Peyer's patch (tissue), 4 donors: ENCODE data around the gene ZNF710. TPM values are rescaled to one million over a fixed set of nuclear protein-coding genes. Genes with fewer than 3 reads are reported as not detected.

Experiments used
- DNase-seq, 3 donors: peaks; one replicate each; pipeline ENCODE4 v3.0.0-alpha.2; 2017 to 2019
- H3K27ac ChIP-seq, 4 donors: fragments of 200-600 bp; sonication (generic); one replicate each; pipeline ENCODE4 v1.5.1; 2016 to 2019
- H3K27me3 ChIP-seq, 2 donors: fragments of 200-600 bp; sonication (generic); one replicate each; pipeline ENCODE4 v1.5.1; 2019
- H3K36me3 ChIP-seq, 3 donors: fragments of 200-600 bp; sonication (generic); one replicate each; pipeline ENCODE4 v1.5.1; 2016 to 2019
- H3K4me1 ChIP-seq, 4 donors: fragments of 200-600 bp; sonication (generic); one replicate each; pipeline ENCODE4 v1.5.1; 2016 to 2019
- H3K4me3 ChIP-seq, 4 donors: fragments of 200-600 bp; sonication (generic); 1 replicate in 3 of 4; 2 replicates in 1 of 4; pipeline ENCODE4 v1.5.1; 2016 to 2019; ENCODE audit warnings: mild to moderate bottlenecking in 1 of 4
- H3K9me3 ChIP-seq, 4 donors: fragments of 200-600 bp; sonication (generic); one replicate each; pipeline ENCODE4 v1.5.1; 2016 to 2019; ENCODE audit warnings: mild to moderate bottlenecking in 1 of 4
- POLR2A ChIP-seq, 2 donors: fragments of 450-650 bp; IDR thresholded peaks; one replicate each; pipeline ENCODE4 v1.5.1; 2017; ENCODE audit warnings: antibody characterized with exemption in 2 of 2, mild to moderate bottlenecking in 2 of 2, moderate library complexity in 2 of 2
- total RNA-seq, 4 donors: library from RNA; depleted of rRNA; stranded (reverse); fragments of >200 nt; gene quantifications; one replicate each; pipeline ENCODE4 v1.1.0, GENCODE V29; 2016
- TF ChIP-seq, protein P1 (sequence below), 6 experiments: fragments of 450-650 bp in 4 of 6; fragments of 200-600 bp in 2 of 6; sonication (generic) in 1 of 6; IDR thresholded peaks; one replicate each; pipeline ENCODE4 v1.5.1; 2017 to 2019; ENCODE audit warnings: antibody characterized with exemption in 6 of 6, mild to moderate bottlenecking in 3 of 6, moderate library complexity in 1 of 6

Gene ZNF710
- total RNA-seq, 4 donors from 2014 or later, result 19.8 to 31.3 (median 23.2) TPM

DNA sequence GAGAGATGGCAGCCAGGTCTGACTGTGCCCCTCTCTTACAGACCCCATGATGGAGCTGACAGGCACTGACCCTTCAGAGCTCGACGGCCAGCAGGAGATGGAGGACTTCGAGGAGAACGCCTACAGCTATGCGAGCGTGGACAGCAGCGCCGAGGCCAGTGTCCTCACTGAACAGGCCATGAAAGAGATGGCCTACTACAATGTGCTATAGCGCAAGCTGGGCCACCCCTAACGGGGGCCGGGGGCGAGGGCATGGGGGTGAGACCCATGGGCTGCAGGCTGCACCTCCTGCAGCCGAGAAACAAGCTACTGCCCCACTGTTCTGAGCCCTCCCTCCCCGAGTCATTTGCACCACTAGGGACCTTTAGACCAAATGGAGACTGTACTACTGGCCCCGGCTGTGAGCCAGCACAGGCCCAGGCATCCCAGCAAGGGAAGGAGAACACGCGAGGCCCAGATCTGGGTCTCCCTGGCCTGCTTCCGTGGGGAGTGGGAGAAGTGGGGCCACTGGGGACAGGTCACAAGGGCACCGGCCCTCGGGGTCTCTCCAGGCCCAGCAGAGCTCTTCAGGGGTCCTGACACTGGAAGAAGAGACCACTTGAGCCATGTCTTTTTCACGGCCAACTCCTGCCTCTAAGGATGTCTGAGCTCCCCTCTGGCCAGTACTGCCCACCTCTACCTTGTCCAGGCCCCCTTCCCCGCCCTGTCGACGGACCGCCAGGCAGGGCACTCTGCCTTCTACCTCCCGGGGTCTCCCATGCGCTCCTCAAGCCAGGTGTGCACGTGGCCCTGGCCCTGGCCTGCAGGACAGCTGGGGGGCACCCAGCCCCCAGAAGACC is 78.7 kb downstream of the ZNF710 start:
- no peaks in the 10 kb centered on the region for H3K9me3 ChIP-seq
- no peak for DNase-seq
- peaks cover 0 to 71% (median 0%) of the 10 kb centered on the region in 3 donors for H3K36me3 ChIP-seq
- no peak overlapping the region for H3K4me3 ChIP-seq
- TF ChIP-seq POLR2A (IDR thresholded peaks at IDR 0.05), result no peak
- TF ChIP-seq, protein P1, sequence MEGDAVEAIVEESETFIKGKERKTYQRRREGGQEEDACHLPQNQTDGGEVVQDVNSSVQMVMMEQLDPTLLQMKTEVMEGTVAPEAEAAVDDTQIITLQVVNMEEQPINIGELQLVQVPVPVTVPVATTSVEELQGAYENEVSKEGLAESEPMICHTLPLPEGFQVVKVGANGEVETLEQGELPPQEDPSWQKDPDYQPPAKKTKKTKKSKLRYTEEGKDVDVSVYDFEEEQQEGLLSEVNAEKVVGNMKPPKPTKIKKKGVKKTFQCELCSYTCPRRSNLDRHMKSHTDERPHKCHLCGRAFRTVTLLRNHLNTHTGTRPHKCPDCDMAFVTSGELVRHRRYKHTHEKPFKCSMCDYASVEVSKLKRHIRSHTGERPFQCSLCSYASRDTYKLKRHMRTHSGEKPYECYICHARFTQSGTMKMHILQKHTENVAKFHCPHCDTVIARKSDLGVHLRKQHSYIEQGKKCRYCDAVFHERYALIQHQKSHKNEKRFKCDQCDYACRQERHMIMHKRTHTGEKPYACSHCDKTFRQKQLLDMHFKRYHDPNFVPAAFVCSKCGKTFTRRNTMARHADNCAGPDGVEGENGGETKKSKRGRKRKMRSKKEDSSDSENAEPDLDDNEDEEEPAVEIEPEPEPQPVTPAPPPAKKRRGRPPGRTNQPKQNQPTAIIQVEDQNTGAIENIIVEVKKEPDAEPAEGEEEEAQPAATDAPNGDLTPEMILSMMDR (IDR thresholded peaks at IDR 0.05), result no peak
- no peaks in the 10 kb centered on the region for H3K27me3 ChIP-seq
- peaks cover 0 to 14% (median 4%) of the 10 kb centered on the region in 4 donors for H3K4me1 ChIP-seq
- H3K27ac ChIP-seq, result no peak overlapping the region

DNA sequence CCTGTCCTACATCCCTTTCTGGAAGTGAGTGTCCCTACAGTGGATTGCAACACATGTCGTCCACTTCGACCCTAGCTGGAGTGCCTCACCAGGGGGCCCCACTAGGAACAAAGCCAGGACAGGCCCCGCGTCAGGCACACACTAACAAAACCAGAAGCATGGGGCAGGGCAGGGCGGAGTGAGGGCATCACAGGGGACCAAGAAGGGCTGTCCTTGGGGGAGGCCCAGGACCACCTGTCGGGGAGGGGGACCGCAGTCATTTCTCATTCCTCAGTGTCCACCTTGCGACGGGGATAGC is 79.3 kb downstream of the ZNF710 start:
- H3K27ac ChIP-seq, result no peak overlapping the region
- TF ChIP-seq, protein P1 (IDR thresholded peaks at IDR 0.05), result no peak
- no peak for TF ChIP-seq POLR2A (IDR thresholded peaks at IDR 0.05)
- peaks cover 0 to 14% (median 2%) of the 10 kb centered on the region in 4 donors for H3K4me1 ChIP-seq
- DNase-seq, result no peak
- H3K4me3 ChIP-seq, result no peak overlapping the region
- no peaks in the 10 kb centered on the region for H3K9me3 ChIP-seq
- no peaks in the 10 kb centered on the region for H3K27me3 ChIP-seq
- H3K36me3 ChIP-seq, result peaks cover 0 to 74% (median 0%) of the 10 kb centered on the region in 3 donors

- Histone ChIP-seq H3K4me1 (peaks cover 0 to 9% (median 0%) of the 10 kb centered on the region in 4 donors), H3K27me3 (no peaks in the 10 kb centered on the region), H3K27ac (no peak overlapping the region), H3K9me3 (no peaks in the 10 kb centered on the region), H3K36me3 (peaks cover 0 to 76% (median 0%) of the 10 kb centered on the region in 3 donors), H3K4me3 (no peak overlapping the region)
- TF ChIP-seq POLR2A (IDR thresholded peaks at IDR 0.05), result no peak
- TF ChIP-seq, protein P1 (IDR thresholded peaks at IDR 0.05), result no peak
- no peak for DNase-seq
Measured at GRCh38 chr15:90080818-90081393, 79.8 kb downstream of the ZNF710 start.

GRCh38 chr15:90082140-90082715 is 81.1 kb downstream of the ZNF710 start:
- DNase-seq, result no peak
- Histone ChIP-seq H3K9me3 (no peaks in the 10 kb centered on the region), H3K27me3 (no peaks in the 10 kb centered on the region), H3K27ac (no peak overlapping the region), H3K4me3 (no peak overlapping the region), H3K36me3 (peaks cover 0 to 76% (median 0%) of the 10 kb centered on the region in 3 donors), H3K4me1 (peaks cover 0 to 4% (median 0%) of the 10 kb centered on the region in 4 donors)
- TF ChIP-seq POLR2A (IDR thresholded peaks at IDR 0.05), result no peak
- TF ChIP-seq, protein P1 (IDR thresholded peaks at IDR 0.05), result no peak

GRCh38 chr15:90083419-90083818 is 82.3 kb downstream of the ZNF710 start:
- Histone ChIP-seq H3K36me3 (peaks cover 0 to 79% (median 0%) of the 10 kb centered on the region in 3 donors), H3K4me3 (no peak overlapping the region), H3K9me3 (no peaks in the 10 kb centered on the region), H3K27me3 (no peaks in the 10 kb centered on the region), H3K4me1 (peaks cover 0 to 4% (median 0%) of the 10 kb centered on the region in 4 donors), H3K27ac (no peak overlapping the region)
- DNase-seq, result no peak
- TF ChIP-seq, protein P1 (IDR thresholded peaks at IDR 0.05), result no peak
- TF ChIP-seq POLR2A (IDR thresholded peaks at IDR 0.05), result no peak
